NOMO-1 (cell line): ENCODE results near the gene RASSF1.
A peak's percentile ranks its signal among the peaks of the same experiment; 100 is the strongest.

ENCODE experiments used
- DNase-seq, 2 experiments: peaks; one replicate each; lab custom pipeline; 2025; ENCODE audit not compliant: unreplicated experiment in 2 of 2; lab: John Stamatoyannopoulos, UW

Gene RASSF1

GRCh38 chr3:50345008-50345407, 4.4 kb upstream of the RASSF1 start:
- DNase-seq: no peak

- no peak for DNase-seq
Observed at GRCh38 chr3:50342813-50343633, 2.4 kb upstream of the RASSF1 start.

GRCh38 chr3:50341996-50342650, 1.5 kb upstream of the RASSF1 start:
- no peak for DNase-seq

DNA sequence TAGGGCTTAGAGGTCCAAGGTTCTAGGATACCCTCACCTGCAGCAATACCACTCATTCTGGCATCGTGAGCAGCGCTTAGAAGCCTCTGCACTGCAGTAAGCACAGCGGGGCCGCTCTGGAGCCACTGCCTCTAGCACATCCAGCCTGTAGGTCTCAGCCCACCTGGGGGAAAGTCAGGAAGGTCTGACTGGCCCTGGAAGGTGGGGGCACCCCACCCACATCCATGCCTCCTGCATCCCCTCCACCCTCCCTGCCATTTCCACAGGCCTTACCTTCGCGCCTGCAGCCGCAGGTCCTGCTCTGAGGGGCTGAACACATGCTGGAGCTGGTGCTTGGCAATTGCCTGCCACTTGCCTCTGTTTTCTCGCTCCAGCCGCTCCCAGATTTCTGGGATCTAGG, 901 bp upstream of the RASSF1 start:
- no peak for DNase-seq

DNA sequence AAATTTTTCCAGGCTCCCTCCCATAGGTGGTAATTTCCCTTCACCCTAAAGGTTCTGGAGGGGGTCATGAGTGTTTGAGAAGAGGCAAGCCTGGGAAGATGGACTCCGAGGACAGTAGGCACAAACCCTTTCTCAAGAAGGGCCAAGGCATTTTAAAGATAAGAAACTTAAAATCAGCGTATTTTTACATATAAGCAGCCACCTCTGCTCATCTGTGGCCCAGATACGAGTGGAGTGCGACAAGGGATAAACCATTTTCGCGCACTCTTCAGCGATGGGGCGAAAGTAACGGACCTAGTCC, 539 bp downstream of the RASSF1 start:
- DNase-seq: no peak

GRCh38 chr3:50339485-50340146, 1.0 kb downstream of the RASSF1 start:
- DNase-seq: no peak

- DNase-seq: peak; percentile 53 to 66
Observed at GRCh38 chr3:50338965-50339364, 1.7 kb downstream of the RASSF1 start.

- peak; percentile 99 for DNase-seq
Observed at GRCh38 chr3:50337175-50337861, 3.3 kb downstream of the RASSF1 start.

DNA sequence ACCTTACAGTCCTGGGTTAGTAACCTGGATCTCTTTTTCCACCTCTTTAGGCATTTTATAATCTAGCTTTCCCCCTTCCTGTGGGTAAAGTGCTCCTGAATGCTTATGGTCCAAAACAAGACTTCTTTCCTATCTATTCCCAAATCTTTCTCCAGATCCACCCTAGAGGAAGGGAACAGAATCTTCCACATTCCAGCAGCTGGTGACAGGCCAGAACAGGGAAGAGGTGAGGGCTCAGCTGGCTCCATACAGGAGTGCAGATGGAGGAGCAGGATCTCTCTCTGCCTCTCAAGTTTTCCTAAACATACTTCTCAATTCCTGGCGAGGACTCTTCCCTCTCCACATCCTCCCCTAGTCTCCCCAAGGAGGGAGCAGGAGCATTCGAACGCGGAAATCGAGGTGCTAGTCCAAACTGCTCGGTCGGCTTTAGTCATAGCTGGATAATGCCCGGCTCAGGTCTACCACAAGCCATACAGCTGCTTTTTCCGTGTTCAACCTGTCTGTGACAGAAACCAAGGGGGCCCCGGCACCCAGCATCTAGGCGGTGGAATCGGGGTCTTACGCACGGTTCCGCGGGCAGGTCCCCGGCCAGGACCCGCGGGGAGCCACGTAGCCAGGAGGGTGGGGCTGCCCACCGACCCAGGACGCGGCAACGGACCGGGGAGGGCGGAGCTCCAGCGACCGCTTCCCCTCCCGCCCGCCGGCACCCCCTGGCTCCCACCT, 4.0 kb downstream of the RASSF1 start:
- no peak for DNase-seq

- no peak for DNase-seq
Observed at GRCh38 chr3:50334339-50335075, 6.1 kb downstream of the RASSF1 start.

DNA sequence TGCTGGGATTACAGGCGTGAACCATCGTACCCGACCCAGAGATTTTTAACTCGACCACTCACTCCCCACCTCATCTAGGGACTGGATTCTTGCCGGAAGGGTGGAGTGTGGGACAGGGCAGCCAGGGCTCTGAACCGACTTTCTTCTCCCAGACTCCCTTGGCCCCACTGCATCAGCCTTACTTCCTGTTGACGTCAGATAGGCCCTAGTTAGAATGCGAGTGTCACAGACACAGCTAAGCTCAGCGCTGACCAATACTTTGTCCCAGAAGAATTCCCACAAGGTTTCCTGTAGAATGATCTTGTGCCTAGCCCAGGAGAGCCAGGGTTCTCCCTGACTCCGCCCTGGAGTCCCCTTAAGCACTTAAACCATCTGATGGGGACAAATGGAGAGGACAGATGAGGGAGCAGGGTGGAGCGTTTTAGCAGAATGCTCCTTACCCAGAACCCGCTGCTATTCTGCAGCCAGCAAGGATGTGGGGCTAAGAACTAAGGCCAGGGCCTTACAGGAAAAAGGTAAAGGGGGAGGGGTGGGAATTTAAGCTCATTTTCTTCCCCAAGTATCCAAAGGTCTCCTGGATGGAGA, 6.8 kb downstream of the RASSF1 start:
- no peak for DNase-seq

DNA sequence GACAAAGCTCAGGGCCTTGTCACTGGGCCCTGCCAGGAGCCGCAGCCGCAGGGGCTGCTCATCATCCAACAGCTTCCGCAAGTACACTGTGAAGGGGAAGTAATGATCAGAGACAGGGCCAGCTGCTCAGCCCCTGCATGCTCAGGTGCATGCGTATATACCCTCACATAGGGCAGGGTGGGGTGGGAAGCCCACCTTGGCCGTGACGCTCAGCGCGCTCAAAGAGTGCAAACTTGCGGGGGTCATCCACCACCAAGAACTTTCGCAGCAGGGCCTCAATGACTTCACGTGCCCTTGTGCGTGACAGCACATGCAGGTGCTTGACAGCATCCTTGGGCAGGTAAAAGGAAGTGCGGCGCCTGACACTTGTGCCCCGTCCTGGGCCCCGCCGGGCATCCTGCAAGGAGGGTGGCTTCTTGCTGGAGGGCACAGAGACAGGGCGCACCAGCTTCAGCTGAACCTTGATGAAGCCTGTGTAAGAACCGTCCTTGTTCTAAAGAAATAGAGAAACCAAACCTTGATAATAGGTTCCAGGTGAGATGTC, 9.2 kb downstream of the RASSF1 start:
- DNase-seq: no peak

DNA sequence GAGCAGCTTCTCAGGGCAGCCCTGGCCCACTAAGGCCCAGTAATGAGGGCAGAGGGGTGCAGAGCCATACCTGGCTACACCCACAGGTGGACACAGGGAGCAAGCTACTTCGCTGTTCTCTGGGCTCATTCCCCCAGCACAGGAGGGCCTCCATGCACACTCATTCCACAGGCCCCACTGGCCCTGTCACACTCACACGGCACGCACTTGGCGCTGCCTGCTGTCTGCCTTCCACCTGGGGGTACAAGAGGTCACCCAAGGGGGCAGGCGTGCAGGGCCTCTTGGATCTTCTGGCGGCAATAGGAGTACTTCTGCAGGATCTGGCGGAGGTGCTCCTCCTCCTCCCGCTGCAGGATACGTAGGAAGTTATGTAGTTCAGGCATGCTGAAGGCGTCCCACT, 10.3 kb downstream of the RASSF1 start:
- no peak for DNase-seq

DNA sequence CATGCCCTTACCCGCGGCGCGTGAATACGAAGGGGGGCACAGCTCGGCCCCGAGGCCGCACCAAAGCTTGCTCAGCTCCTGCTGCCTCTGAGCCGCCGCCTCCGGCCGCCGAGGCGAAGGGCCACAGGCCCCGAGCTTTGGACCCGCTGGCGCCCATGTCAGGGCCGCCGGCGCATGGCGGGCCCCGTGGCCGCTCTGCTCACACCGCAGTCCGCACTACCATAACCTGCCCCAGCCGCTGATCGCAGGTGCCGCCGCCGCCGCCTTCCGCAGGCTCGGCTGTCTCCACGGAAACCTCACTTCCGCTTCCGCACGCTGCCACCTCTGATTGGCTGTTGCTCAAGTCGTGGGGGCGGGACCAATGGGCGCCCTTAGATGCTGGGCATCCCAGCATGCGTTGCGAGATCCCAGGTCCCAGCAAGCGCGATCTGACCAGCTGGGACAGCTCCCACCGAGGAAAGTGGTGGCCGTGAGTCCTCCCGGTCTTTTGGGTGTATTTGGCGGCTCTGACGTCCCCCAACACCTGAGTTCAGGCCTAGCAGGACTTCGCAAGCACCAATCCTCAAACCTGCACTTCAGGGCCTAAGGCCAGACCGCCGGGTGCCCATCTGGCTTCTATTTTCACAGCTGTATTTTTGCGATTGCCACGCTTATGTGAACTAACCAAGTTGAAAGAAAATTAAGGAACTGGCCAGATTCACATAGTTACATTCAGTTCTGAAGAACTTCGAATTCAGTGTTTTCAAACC, 12.5 kb downstream of the RASSF1 start, which contains the start of gene TUSC2:
Gene TUSC2 (minus strand): TSS at position 281 of the 749 bp plus-strand sequence. CDS start 124 bp downstream, at position 157.
- DNase-seq: peak; percentile 94

DNA sequence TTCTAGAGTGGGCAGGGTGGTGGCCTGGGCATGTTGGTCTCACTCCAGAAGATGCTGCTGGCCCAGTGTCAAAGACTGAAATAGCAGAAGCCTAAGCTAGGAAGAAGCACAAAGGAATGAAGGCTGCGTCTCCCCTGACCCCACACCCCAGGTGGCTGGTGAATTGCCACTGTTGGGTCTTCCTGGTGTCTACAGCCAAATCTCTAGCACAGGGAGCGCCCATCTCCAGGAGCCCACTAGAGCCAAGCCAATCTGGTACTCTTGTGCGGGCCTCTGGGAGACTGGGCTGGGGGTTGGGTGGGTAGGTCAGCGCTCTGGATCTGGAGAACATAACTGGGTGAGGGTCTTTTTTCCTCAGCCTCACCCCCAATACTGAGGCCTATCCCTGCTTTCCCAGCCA, 13.5 kb downstream of the RASSF1 start:
- DNase-seq: no peak

GRCh38 chr3:50326182-50326541, 14.5 kb downstream of the RASSF1 start:
- no peak for DNase-seq

GRCh38 chr3:50325497-50326181, 15.0 kb downstream of the RASSF1 start:
- DNase-seq: no peak

DNA sequence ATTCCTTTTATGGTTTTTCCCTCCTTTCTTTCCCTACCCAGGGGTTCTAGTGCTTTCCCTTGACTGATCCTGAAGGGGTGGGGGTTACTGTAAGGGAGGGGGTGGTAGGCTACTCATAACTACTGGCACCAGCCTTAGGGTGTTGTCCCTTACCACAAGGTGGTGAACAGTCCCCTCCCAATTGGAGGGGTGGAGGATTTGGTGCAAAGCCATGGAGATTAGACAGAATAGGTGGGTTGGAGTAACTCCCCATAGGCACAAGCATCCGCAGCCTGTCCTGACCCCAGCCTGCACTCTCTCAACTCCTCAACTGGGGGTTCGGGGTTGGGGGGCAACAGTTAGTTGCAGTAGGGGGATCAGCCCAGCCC, 15.5 kb downstream of the RASSF1 start:
- no peak for DNase-seq
